DMS153 treated with DMSO at 0.1 percent for 48 hours (cell line): ENCODE results near the gene GAD1.

Source experiments
- DNase-seq: peaks from one replicate; lab custom pipeline; 2025; ENCODE audit not compliant: unreplicated experiment; lab: John Stamatoyannopoulos, UW

GAD1 gene

DNA sequence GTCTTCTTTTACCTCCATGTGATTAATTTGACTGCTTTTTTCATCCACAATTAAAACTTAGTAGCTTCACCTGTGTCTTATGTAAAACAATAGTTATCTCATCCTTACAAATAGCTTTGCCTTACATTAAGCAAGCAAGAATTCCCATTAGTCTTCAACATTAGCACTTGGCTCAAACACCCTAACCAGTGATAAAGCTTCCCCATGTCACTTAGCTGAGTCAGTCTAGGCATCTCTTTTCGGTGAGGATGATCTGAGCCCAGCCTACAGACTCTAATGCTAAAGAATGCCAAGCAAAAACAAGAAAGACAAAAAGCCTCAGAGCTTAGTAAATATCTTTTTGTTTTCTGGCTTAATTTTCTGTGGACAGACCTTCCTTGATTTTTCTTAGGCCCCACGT, 26.1 kb downstream of the GAD1 start:
- DNase-seq: no peak

GRCh38 chr2:170843656-170844055, 27.0 kb downstream of the GAD1 start:
- no peak for DNase-seq

DNA sequence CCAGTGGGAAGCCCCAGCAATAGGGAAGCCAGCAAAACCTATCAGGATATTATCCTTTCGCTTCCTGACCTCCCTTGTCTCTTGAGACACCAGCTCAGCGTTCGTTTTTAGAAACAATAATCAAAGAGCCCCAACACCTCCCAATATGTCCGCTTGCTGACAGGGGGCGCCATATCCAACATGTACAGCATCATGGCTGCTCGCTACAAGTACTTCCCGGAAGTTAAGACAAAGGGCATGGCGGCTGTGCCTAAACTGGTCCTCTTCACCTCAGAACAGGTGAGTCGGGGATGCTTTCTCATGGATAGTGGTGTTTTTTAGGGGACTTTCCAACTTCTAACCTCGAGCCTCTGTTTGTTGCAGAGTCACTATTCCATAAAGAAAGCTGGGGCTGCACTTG, 28.7 kb downstream of the GAD1 start:
- DNase-seq: no peak

DNA sequence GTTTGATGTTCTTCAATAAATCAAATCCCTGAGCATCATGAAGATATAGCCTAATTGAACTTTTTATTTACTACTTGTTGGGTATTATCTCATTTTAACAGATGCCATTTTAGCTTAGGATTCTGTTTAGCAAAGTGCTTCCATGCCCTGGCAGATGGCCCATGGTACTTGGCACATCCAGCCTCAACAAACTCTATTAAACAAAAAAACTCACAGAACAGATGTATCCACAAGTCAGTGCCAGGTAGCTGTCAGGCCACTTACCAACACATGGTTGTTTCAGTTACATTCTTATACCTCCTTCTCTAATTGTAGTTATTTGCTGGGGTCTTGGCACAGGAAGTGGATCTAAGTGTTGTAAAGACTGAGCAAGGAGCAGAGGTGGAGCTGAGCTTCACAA, 29.6 kb downstream of the GAD1 start:
- DNase-seq: no peak

- DNase-seq: no peak
Observed at GRCh38 chr2:170847716-170848115, 31.0 kb downstream of the GAD1 start.

- no peak for DNase-seq
Observed at GRCh38 chr2:170848587-170848986, 31.9 kb downstream of the GAD1 start.

- no peak for DNase-seq
Observed at GRCh38 chr2:170850251-170850650, 33.6 kb downstream of the GAD1 start.

DNA sequence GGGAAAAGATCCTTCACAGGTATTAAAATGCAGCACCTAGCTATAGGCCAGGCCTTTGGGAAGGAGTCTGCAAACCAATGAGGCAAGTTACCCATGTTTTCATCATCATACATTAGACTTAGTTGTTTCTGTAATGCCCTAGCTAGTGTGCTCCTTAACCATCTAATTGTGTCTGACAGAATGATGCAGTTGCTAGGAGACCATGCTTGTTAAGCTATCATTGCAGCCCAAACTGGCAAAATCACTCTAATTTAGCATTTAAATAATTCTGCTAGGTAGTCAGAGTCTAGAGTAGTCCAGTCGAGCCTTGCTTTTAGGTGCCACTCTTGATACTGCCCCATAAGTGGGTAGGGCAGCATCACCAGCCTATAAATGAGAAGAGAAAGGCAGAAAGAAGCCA, 34.9 kb downstream of the GAD1 start:
- DNase-seq: no peak

- no peak for DNase-seq
Observed at GRCh38 chr2:170856066-170856465, 39.4 kb downstream of the GAD1 start.

- DNase-seq: no peak
Observed at GRCh38 chr2:170862286-170862902, 45.7 kb downstream of the GAD1 start.

- DNase-seq: no peak
Observed at GRCh38 chr2:170863087-170863486, 46.4 kb downstream of the GAD1 start.

DNA sequence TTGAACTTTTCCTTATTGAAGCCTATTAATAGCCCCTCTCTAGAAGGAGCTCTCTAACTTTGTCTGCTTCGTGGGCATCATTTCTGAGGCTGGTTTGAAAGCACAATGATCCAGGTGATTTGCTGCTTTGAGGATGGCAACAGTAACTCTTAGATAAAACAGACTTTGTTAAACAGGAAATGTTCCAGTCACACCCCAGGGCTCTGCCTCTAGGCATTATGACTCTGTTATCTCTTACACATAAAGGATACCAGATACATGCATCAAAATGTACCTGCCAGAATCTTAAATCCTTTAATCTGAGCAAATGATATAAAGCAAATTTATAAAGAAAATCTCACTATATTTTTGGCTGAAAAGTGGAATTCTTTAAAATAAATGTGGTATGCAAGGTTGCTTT, 52.3 kb downstream of the GAD1 start:
- DNase-seq: no peak

- no peak for DNase-seq
Observed at GRCh38 chr2:170869461-170869860, 52.8 kb downstream of the GAD1 start.

GRCh38 chr2:170873035-170873692, 56.5 kb downstream of the GAD1 start:
- peak; percentile 73 for DNase-seq

DNA sequence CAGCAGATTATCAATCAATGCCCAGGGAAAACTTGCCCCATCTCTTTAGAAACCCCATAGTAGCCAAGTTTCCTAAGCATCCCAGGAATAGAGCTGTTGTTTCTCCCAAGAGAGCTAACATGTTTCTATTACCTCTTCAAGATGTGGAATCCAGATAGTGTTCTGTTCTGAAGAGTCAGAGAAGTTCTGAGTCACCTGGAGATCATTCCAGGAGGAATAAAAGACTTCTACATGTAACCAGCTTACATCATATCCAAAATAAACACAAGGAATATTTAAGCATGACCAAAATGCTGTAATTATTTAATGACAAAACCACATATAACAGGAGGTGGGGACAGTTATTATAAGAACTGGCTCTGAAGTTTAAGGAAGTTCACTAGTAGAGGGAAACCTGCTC, 61.4 kb downstream of the GAD1 start:
- DNase-seq: no peak

DNA sequence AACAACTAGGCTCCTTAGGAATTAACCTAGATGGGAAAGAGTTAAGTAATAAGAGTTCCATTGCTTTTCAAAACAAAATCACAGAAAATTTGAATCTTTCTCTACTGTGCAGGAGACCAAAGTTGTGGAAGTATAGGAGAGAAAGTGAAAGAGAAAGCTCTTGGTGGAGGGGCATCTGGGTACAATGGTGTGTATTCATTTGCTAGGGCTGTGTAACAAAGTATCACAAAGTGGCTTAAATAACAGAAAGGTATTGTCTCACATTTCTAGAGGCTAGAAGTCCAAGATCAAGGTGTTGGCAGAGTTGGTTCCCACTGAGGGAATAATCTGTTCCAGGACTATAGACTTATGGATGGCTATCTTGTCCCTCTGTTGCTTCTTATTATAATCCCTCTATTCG, 61.8 kb downstream of the GAD1 start:
- DNase-seq: no peak

DNA sequence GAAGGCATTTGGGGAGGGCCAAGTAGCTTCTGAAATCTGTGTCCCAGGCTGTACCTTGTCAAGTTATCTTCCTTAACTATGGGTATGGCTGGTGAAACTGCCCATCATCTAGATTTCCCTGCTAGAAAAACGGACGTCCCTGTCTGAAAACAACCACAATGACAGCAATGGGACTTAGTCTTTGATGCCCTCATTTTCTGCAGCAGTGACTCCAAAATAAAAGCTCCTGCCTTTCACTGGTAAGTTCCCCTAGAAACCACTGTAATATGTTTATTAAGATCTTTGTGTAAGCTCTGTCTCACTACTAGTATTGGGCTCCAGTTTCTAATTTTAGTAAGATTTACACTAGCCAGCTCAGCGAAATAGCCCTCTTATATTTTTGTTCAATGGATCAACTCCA, 65.2 kb downstream of the GAD1 start:
- DNase-seq: no peak

DNA sequence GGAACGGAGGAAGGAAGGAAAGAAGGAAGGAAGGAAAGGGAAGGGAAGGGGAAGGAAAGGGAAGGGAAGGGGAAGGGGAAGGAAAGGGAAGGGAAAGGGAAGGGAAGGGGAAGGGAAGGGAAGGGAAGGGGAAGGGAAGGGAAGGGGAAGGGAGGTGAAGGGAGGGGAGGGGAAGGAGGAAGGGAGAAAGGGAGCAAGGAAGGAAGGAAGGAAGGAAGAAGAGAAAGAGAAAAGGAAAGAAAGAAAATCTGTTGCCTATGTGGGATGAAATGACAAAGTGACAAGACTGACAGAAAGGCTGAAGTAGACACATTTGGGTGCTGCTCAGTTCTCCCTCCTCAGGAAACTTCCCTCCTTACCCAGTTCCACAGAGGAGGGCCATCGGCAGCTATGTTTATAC, 66.1 kb downstream of the GAD1 start:
- DNase-seq: no peak

DNA sequence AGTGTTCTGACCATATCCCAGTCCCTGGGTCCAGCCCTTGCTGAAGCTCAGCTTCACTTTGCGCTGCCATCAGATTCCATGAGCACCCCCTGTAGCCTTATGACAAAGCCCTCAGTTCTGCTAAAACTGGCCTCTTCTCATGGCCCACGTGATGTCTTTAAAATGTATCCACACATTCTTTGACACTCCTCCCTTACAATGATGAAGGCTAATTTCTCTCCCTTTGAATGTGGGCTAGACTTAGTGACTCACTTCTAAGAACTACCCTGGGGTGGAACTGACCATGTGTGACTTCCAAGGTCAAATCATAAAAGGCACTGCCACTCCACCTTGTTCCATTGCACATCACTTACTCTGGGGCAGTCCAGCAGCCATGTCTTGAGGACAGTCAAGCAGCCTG, 67.0 kb downstream of the GAD1 start:
- no peak for DNase-seq

- DNase-seq: no peak
Observed at GRCh38 chr2:170885130-170885791, 68.6 kb downstream of the GAD1 start.

- DNase-seq: no peak
Observed at GRCh38 chr2:170886386-170886785, 69.7 kb downstream of the GAD1 start.

DNA sequence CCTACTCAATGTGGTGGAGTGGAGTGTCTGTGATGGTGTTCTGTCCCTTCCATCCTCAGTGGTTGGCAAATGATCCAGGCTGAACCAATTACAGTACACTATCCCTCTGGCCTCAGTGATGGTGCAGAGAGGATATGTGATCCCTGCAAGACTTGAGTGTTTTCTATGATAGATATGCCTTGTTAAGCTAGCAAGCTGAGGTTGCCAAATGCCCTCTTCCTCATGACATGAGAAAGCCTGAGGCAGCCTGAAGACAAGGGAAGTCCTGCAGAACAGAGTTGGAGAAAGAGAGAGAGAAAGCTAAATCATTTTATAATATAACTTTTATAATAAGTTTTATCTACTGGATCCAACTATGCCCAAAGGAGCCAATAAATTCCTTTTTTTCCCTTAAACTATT, 70.8 kb downstream of the GAD1 start:
- DNase-seq: no peak

DNA sequence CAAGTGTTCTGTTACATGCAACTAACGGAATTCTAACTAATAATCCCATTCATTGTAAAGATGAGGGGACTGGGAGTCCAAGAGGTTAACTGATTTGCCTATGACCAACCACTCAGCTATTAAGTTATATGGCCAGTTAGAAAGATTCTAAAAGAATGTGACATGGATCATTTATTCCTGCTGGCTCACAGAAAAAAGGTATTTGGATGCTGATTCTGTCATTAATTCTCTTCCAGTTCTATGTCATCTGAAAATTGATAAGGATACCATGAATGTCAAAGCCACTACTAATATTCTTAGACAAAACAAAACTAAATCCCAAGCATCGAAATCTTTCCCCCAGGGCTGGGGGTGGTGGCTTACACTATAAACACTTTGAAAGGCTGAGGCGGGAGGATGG, 71.2 kb downstream of the GAD1 start:
- DNase-seq: no peak
